ENCODE measurements around the gene ADCY5. TPM values are rescaled to one million over a fixed set of nuclear protein-coding genes. Genes with fewer than 3 reads are reported as not detected.

Gene ADCY5
- total RNA-seq, 1 experiment from 2014 or later: 0.24 TPM

GRCh38 chr3:123331651-123332050, 117.2 kb downstream of the ADCY5 start:
- H4K20me1 ChIP-seq (ENCODE audit: insufficient read depth): no peaks in the 10 kb centered on the region
- H3K79me2 ChIP-seq (ENCODE audit: low read depth): no peaks in the 10 kb centered on the region
- ChIA-PET POLR2A (ENCODE audit: unreplicated experiment) (no interaction called here), CTCF (no interaction called here)
- no peak overlapping the region for H3K4me3 ChIP-seq
- no TSS peak for BruUV-seq (replicated peaks)
- intact Hi-C loops (cut with micrococcal nuclease; ENCODE audit: unreplicated experiment): no loop called here
- H3K9me2 ChIP-seq (ENCODE audit: insufficient read depth): no peaks in the 10 kb centered on the region
- H3K36me3 ChIP-seq (ENCODE audit: low read depth): no peaks in the 10 kb centered on the region
- no peak overlapping the region for H3K4me2 ChIP-seq
- no peaks in the 10 kb centered on the region for H3K4me1 ChIP-seq (replicated peaks; ENCODE audit: insufficient read depth)
- H2AFZ ChIP-seq: no peak overlapping the region
- no peak for DNase-seq
- TF ChIP-seq CTCF (conservative IDR thresholded peaks at IDR 0.05): no peak
- TF ChIP-seq EZH2 (IDR thresholded peaks at IDR 0.05; ENCODE audit: low read depth): no peak
- no peaks in the 10 kb centered on the region for H3F3A ChIP-seq (ENCODE audit: insufficient read depth, low read depth)
- H3K27me3 ChIP-seq (ENCODE audit: insufficient read depth, low read depth): no peaks in the 10 kb centered on the region
- no peak overlapping the region for H3K27ac ChIP-seq
- no peaks in the 10 kb centered on the region for H3K9me3 ChIP-seq (ENCODE audit: insufficient read depth, low read depth)

DNA sequence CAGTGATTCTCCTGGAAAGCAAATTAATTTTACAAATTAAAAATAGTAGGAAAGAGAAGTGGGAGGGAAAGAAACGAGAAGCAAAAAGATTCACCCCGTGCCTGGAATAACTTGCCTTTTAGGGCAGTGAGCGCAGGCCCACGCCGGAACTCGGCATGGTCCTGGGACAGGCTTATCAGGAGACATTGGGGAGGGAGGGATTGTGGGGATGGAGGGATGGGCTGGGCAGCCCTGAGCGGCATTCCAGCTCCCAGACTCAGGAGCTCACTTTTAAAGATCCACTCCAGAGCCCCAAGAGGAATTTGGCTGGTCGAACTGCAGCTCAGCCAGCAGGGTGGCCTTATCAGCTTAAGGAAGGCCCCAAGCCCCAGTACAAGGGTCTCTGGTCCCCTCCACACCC, 117.9 kb downstream of the ADCY5 start:
- intact Hi-C loops (cut with micrococcal nuclease; ENCODE audit: unreplicated experiment): no loop called here
- Histone ChIP-seq H4K20me1 (ENCODE audit: insufficient read depth) (no peaks in the 10 kb centered on the region), H3K36me3 (ENCODE audit: low read depth) (no peaks in the 10 kb centered on the region), H3F3A (ENCODE audit: insufficient read depth, low read depth) (no peaks in the 10 kb centered on the region), H3K9me2 (ENCODE audit: insufficient read depth) (no peaks in the 10 kb centered on the region), H3K79me2 (ENCODE audit: low read depth) (no peaks in the 10 kb centered on the region), H3K9me3 (ENCODE audit: insufficient read depth, low read depth) (no peaks in the 10 kb centered on the region), H2AFZ (no peak overlapping the region), H3K4me3 (no peak overlapping the region), H3K27me3 (ENCODE audit: insufficient read depth, low read depth) (no peaks in the 10 kb centered on the region), H3K27ac (no peak overlapping the region), H3K4me1 (replicated peaks; ENCODE audit: insufficient read depth) (no peaks in the 10 kb centered on the region), H3K4me2 (no peak overlapping the region)
- no peak for TF ChIP-seq CTCF (conservative IDR thresholded peaks at IDR 0.05)
- no peak for TF ChIP-seq EZH2 (IDR thresholded peaks at IDR 0.05; ENCODE audit: low read depth)
- POLR2A ChIA-PET (ENCODE audit: unreplicated experiment): interaction anchor here (0.6 kb wide), 1 partner anchor 229 kb away, joined by 3 read pairs; no protein-coding TSS in a partner anchor
- CTCF ChIA-PET: no interaction called here
- no TSS peak for BruUV-seq (replicated peaks)
- DNase-seq: no peak

DNA sequence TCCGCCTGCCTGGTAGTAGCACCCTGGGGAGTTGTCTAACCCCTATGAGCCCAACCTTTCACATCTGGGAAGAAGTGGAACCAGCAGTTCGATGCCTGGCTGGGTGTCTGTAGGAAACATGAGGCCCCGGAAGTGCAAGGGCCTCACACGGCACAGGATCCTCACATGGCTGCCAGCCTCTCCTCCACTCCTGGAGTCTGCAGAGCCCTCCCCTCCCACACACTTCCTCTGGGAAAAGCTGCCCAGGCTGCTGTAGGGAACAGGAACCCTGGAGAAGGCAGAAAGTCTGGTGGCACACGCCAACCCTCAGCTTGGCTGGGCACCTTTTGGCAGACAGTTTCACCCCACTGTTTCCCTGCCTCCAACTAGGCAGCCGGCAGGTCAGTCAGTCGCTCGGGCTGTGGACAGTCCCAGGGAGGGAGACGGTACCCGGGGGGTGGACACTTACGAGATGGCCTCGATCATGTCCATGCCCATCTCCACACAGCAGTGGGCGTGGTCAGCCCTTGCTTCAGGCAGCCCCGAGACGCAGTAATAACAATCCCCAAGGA, 118.4 kb downstream of the ADCY5 start:
- Histone ChIP-seq H4K20me1 (ENCODE audit: insufficient read depth) (no peaks in the 10 kb centered on the region), H3K4me3 (no peak overlapping the region), H3K27me3 (ENCODE audit: insufficient read depth, low read depth) (no peaks in the 10 kb centered on the region), H2AFZ (no peak overlapping the region), H3K9me2 (ENCODE audit: insufficient read depth) (no peaks in the 10 kb centered on the region), H3K27ac (no peak overlapping the region), H3K79me2 (ENCODE audit: low read depth) (no peaks in the 10 kb centered on the region), H3K9me3 (ENCODE audit: insufficient read depth, low read depth) (no peaks in the 10 kb centered on the region), H3K36me3 (ENCODE audit: low read depth) (no peaks in the 10 kb centered on the region), H3K4me2 (no peak overlapping the region), H3F3A (ENCODE audit: insufficient read depth, low read depth) (no peaks in the 10 kb centered on the region), H3K4me1 (replicated peaks; ENCODE audit: insufficient read depth) (no peaks in the 10 kb centered on the region)
- no peak for DNase-seq
- POLR2A ChIA-PET (ENCODE audit: unreplicated experiment): interaction anchor here (0.6 kb wide), 1 partner anchor 230 kb away, joined by 3 read pairs; no protein-coding TSS in a partner anchor
- TF ChIP-seq EZH2 (IDR thresholded peaks at IDR 0.05; ENCODE audit: low read depth): no peak
- TF ChIP-seq CTCF (conservative IDR thresholded peaks at IDR 0.05): no peak
- BruUV-seq (replicated peaks): no TSS peak
- intact Hi-C loops (cut with micrococcal nuclease; ENCODE audit: unreplicated experiment): no loop called here
- CTCF ChIA-PET: no interaction called here
